ENCODE results near the gene C12orf42.

The C12orf42 gene

DNA sequence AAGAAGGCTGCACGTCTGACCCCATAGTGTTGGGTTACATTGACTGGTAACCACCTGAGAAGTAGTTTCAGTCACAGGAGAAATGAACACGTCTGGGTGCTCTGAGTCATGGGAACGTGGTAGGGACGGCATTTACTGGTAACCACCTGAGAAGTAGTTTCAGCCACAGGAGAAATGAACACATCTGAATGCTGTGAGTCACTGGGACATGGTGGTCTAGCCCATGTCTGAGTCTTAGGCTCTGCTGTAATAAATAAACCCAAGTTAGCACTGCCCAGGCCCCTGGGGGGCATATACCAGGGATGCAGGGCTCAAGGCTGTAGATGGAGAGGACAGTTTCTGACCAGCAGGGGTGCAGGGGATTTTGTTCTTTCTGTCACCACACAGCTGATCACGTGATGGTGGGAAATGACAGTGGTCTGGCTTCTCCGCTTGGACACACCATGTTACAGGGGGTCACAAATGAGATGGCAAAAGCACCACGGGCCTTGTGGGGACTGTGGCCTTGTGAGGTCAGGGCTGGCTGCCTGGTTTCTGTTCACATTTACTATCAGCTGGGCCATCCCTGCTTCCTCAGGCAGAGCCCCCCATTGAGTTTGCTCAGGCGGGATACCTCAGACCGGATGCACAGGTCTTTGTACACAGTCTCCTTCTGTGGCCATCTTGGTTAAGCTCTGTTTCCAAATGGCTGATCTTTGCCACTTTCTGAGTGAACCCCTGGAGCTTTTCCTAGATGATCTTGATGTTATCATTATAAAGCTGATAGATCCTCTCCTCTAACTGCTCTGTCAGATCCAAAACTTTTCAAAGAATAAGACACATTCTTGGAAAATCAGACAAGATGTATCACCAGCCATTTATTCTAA lies 9.8 kb upstream of the C12orf42 start:
- no peak overlapping the region for H3K4me2 ChIP-seq (ENCODE audit: low read depth, low read length, poor library complexity, severe bottlenecking)
- H3K27me3 ChIP-seq (ENCODE audit: insufficient read depth, low read length, poor library complexity, severe bottlenecking), result no peaks in the 10 kb centered on the region
- H4K20me1 ChIP-seq (ENCODE audit: insufficient read depth, low read length, poor library complexity, severe bottlenecking), result no peaks in the 10 kb centered on the region
- no peak overlapping the region for H3K9ac ChIP-seq (ENCODE audit: low read depth, low read length, poor library complexity, severe bottlenecking)
- H3K9me2 ChIP-seq (replicated peaks; ENCODE audit: low read depth, low read length), result no peaks in the 10 kb centered on the region
- H3K9me3 ChIP-seq (ENCODE audit: insufficient read depth, low read depth, low read length), result no peaks in the 10 kb centered on the region
- no peaks in the 10 kb centered on the region for H3K4me1 ChIP-seq (ENCODE audit: insufficient read depth, low read length, poor library complexity, severe bottlenecking)
- H3K4me3 ChIP-seq (ENCODE audit: low read length, poor library complexity, severe bottlenecking), result no peak overlapping the region
- H3F3A ChIP-seq (ENCODE audit: low read depth), result no peaks in the 10 kb centered on the region
- no peaks in the 10 kb centered on the region for H3K36me3 ChIP-seq (ENCODE audit: insufficient read depth, low read length)
- H3K79me2 ChIP-seq (ENCODE audit: insufficient read depth, low read length), result no peaks in the 10 kb centered on the region
- TF ChIP-seq, protein P1, sequence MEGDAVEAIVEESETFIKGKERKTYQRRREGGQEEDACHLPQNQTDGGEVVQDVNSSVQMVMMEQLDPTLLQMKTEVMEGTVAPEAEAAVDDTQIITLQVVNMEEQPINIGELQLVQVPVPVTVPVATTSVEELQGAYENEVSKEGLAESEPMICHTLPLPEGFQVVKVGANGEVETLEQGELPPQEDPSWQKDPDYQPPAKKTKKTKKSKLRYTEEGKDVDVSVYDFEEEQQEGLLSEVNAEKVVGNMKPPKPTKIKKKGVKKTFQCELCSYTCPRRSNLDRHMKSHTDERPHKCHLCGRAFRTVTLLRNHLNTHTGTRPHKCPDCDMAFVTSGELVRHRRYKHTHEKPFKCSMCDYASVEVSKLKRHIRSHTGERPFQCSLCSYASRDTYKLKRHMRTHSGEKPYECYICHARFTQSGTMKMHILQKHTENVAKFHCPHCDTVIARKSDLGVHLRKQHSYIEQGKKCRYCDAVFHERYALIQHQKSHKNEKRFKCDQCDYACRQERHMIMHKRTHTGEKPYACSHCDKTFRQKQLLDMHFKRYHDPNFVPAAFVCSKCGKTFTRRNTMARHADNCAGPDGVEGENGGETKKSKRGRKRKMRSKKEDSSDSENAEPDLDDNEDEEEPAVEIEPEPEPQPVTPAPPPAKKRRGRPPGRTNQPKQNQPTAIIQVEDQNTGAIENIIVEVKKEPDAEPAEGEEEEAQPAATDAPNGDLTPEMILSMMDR (conservative IDR thresholded peaks at IDR 0.05; ENCODE audit: low read length), result no peak
- TF ChIP-seq EZH2phosphoT487 (IDR thresholded peaks at IDR 0.05; ENCODE audit: borderline replicate concordance), result no peak
- no peak overlapping the region for H2AFZ ChIP-seq (ENCODE audit: low read length)

DNA sequence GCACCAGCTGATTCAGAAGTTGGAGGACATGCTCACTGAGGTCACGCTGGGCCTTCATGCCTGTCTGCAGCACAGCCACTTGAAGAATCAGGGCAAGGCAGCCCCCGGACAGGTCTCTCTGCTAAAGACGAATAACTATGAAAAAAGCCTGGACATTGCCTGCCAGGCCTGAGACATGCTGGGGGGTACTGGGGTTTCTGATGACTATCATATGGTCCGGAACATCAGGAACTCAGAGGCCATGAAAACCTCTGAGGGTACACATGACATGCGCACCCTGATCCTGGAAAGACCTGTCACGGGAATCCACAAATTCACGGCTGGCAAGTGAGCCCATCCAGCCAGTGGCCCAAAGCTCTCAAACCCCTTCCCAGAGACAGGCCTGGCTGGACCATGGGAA lies 8.8 kb upstream of the C12orf42 start:
- Histone ChIP-seq H3F3A (ENCODE audit: low read depth) (no peaks in the 10 kb centered on the region), H3K27me3 (ENCODE audit: insufficient read depth, low read length, poor library complexity, severe bottlenecking) (no peaks in the 10 kb centered on the region), H3K36me3 (ENCODE audit: insufficient read depth, low read length) (no peaks in the 10 kb centered on the region), H3K79me2 (ENCODE audit: insufficient read depth, low read length) (no peaks in the 10 kb centered on the region), H4K20me1 (ENCODE audit: insufficient read depth, low read length, poor library complexity, severe bottlenecking) (no peaks in the 10 kb centered on the region), H3K4me2 (ENCODE audit: low read depth, low read length, poor library complexity, severe bottlenecking) (no peak overlapping the region), H3K9me2 (replicated peaks; ENCODE audit: low read depth, low read length) (no peaks in the 10 kb centered on the region), H3K4me3 (ENCODE audit: low read length, poor library complexity, severe bottlenecking) (no peak overlapping the region), H3K9me3 (ENCODE audit: insufficient read depth, low read depth, low read length) (no peaks in the 10 kb centered on the region), H3K4me1 (ENCODE audit: insufficient read depth, low read length, poor library complexity, severe bottlenecking) (no peaks in the 10 kb centered on the region), H3K9ac (ENCODE audit: low read depth, low read length, poor library complexity, severe bottlenecking) (no peak overlapping the region), H2AFZ (ENCODE audit: low read length) (no peak overlapping the region)
- TF ChIP-seq, protein P1 (conservative IDR thresholded peaks at IDR 0.05; ENCODE audit: low read length), result no peak
- no peak for TF ChIP-seq EZH2phosphoT487 (IDR thresholded peaks at IDR 0.05; ENCODE audit: borderline replicate concordance)

DNA sequence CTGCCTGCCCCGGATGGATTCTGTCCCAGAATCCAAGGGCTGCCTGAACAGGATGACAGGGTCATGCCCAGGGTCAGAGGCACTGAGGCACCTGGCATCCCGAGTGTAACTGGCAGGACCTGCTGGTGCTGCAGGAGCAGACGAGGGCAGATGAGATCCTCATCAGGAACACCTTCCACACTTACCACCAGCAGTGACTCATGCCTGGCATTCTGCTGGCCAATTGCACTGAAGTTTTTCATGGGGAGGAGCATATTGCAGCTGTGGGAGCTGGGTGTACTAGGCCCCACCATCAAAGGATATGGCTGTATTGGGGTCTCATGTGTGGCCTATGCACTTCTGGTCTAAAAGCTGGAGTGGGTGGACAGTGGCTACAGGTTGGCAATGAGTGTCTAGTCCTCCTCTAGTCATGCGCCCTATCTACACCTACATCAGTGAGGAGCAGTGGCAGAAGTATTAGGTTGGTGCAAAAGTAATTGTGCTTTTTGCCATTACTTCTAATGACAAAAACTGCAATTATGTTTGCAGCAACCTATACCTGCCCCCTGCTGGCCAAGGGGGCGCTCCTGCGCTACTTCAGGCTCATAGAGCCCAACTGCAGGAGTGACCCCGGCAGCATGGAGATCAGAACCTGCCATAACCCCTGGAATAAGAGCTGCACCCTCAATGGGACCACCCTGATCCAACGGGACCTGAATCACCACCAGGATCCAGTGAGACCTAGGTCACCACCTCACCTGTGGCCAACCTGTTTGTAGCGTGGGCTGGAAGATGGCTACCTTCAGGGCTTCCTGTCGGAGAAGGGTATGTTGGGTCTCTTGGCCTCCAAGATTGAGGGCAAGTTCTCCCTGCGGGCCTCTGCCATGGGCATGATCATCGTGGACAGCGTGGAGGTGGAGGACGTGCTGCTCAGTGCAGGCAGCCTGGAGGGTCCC lies 8.0 kb upstream of the C12orf42 start:
- Histone ChIP-seq H4K20me1 (ENCODE audit: insufficient read depth, low read length, poor library complexity, severe bottlenecking) (no peaks in the 10 kb centered on the region), H3K4me1 (ENCODE audit: insufficient read depth, low read length, poor library complexity, severe bottlenecking) (no peaks in the 10 kb centered on the region), H3K27me3 (ENCODE audit: insufficient read depth, low read length, poor library complexity, severe bottlenecking) (no peaks in the 10 kb centered on the region), H3K9me2 (replicated peaks; ENCODE audit: low read depth, low read length) (no peaks in the 10 kb centered on the region), H3K4me2 (ENCODE audit: low read depth, low read length, poor library complexity, severe bottlenecking) (no peak overlapping the region), H3K9me3 (ENCODE audit: insufficient read depth, low read depth, low read length) (no peaks in the 10 kb centered on the region), H2AFZ (ENCODE audit: low read length) (no peak overlapping the region), H3K79me2 (ENCODE audit: insufficient read depth, low read length) (no peaks in the 10 kb centered on the region), H3F3A (ENCODE audit: low read depth) (no peaks in the 10 kb centered on the region), H3K36me3 (ENCODE audit: insufficient read depth, low read length) (no peaks in the 10 kb centered on the region), H3K9ac (ENCODE audit: low read depth, low read length, poor library complexity, severe bottlenecking) (no peak overlapping the region), H3K4me3 (ENCODE audit: low read length, poor library complexity, severe bottlenecking) (no peak overlapping the region)
- no peak for TF ChIP-seq EZH2phosphoT487 (IDR thresholded peaks at IDR 0.05; ENCODE audit: borderline replicate concordance)
- TF ChIP-seq, protein P1 (conservative IDR thresholded peaks at IDR 0.05; ENCODE audit: low read length), result peak; percentile 66

Data from Loucy (cell line).